Measurements from ENCODE around the gene SHROOM2. TPM values are rescaled to one million over a fixed set of nuclear protein-coding genes. Genes with fewer than 3 reads are reported as not detected.

The SHROOM2 gene
- total RNA-seq, 1 donor from 2014 or later = 2.1 TPM

- Histone ChIP-seq H3K4me1 (ENCODE audit: control insufficient read depth in 3 of 3, insufficient read depth in 3 of 3, low read length in 3 of 3) (no peaks in the 10 kb centered on the region), H3K36me3 (ENCODE audit: control insufficient read depth in 3 of 3, insufficient read depth in 3 of 3, low read length in 3 of 3) (no peaks in the 10 kb centered on the region), H3K27ac (ENCODE audit: low read depth, low read length) (no peak overlapping the region), H3K27me3 (ENCODE audit: control insufficient read depth in 3 of 3, insufficient read depth in 3 of 3, low read length in 3 of 3) (no peaks in the 10 kb centered on the region), H3K9me3 (ENCODE audit: control insufficient read depth in 3 of 3, low read length in 3 of 3) (peaks cover 0 to 2% (median 0%) of the 10 kb centered on the region in 3 donors), H3K9ac (ENCODE audit: low read depth in 1 of 3, low read length in 3 of 3) (no peak overlapping the region), H3K4me3 (ENCODE audit: low read length in 3 of 3) (no peak overlapping the region)
Measured at GRCh38 chrX:9887659-9888297, 101.5 kb downstream of the SHROOM2 start.

- Histone ChIP-seq H3K9me3 (ENCODE audit: control insufficient read depth in 3 of 3, low read length in 3 of 3) (peaks cover 0 to 2% (median 0%) of the 10 kb centered on the region in 3 donors), H3K4me1 (ENCODE audit: control insufficient read depth in 3 of 3, insufficient read depth in 3 of 3, low read length in 3 of 3) (no peaks in the 10 kb centered on the region), H3K27ac (ENCODE audit: low read depth, low read length) (no peak overlapping the region), H3K27me3 (ENCODE audit: control insufficient read depth in 3 of 3, insufficient read depth in 3 of 3, low read length in 3 of 3) (no peaks in the 10 kb centered on the region), H3K36me3 (ENCODE audit: control insufficient read depth in 3 of 3, insufficient read depth in 3 of 3, low read length in 3 of 3) (no peaks in the 10 kb centered on the region), H3K4me3 (ENCODE audit: low read length in 3 of 3) (no peak overlapping the region), H3K9ac (ENCODE audit: low read depth in 1 of 3, low read length in 3 of 3) (no peak overlapping the region)
Measured at GRCh38 chrX:9888953-9889470, 102.8 kb downstream of the SHROOM2 start.

GRCh38 chrX:9890681-9891091 lies 104.5 kb downstream of the SHROOM2 start:
- H3K4me1 ChIP-seq (ENCODE audit: control insufficient read depth in 3 of 3, insufficient read depth in 3 of 3, low read length in 3 of 3) = no peaks in the 10 kb centered on the region
- no peak overlapping the region for H3K9ac ChIP-seq (ENCODE audit: low read depth in 1 of 3, low read length in 3 of 3)
- H3K4me3 ChIP-seq (ENCODE audit: low read length in 3 of 3) = no peak overlapping the region
- H3K27ac ChIP-seq (ENCODE audit: low read depth, low read length) = no peak overlapping the region
- peaks cover 0 to 2% (median 0%) of the 10 kb centered on the region in 3 donors for H3K9me3 ChIP-seq (ENCODE audit: control insufficient read depth in 3 of 3, low read length in 3 of 3)
- H3K36me3 ChIP-seq (ENCODE audit: control insufficient read depth in 3 of 3, insufficient read depth in 3 of 3, low read length in 3 of 3) = no peaks in the 10 kb centered on the region
- no peaks in the 10 kb centered on the region for H3K27me3 ChIP-seq (ENCODE audit: control insufficient read depth in 3 of 3, insufficient read depth in 3 of 3, low read length in 3 of 3)

- Histone ChIP-seq H3K4me1 (ENCODE audit: control insufficient read depth in 3 of 3, insufficient read depth in 3 of 3, low read length in 3 of 3) (no peaks in the 10 kb centered on the region), H3K27me3 (ENCODE audit: control insufficient read depth in 3 of 3, insufficient read depth in 3 of 3, low read length in 3 of 3) (peaks cover 0 to 4% (median 0%) of the 10 kb centered on the region in 3 donors)
Measured at GRCh38 chrX:9895225-9895912, 109.1 kb downstream of the SHROOM2 start.

GRCh38 chrX:9897761-9898161 lies 111.5 kb downstream of the SHROOM2 start:
- Histone ChIP-seq H3K4me3 (ENCODE audit: low read length in 3 of 3) (no peak overlapping the region), H3K36me3 (ENCODE audit: control insufficient read depth in 3 of 3, insufficient read depth in 3 of 3, low read length in 3 of 3) (no peaks in the 10 kb centered on the region), H3K4me1 (ENCODE audit: control insufficient read depth in 3 of 3, insufficient read depth in 3 of 3, low read length in 3 of 3) (no peaks in the 10 kb centered on the region), H3K9me3 (ENCODE audit: control insufficient read depth in 3 of 3, low read length in 3 of 3) (no peaks in the 10 kb centered on the region), H3K27ac (ENCODE audit: low read depth, low read length) (no peak overlapping the region), H3K9ac (ENCODE audit: low read depth in 1 of 3, low read length in 3 of 3) (no peak overlapping the region), H3K27me3 (ENCODE audit: control insufficient read depth in 3 of 3, insufficient read depth in 3 of 3, low read length in 3 of 3) (peaks cover 0 to 4% (median 0%) of the 10 kb centered on the region in 3 donors)

More at GRCh38 chrX:9895225-9895912, 109.1 kb downstream of the SHROOM2 start:
- no peaks in the 10 kb centered on the region for H3K36me3 ChIP-seq (ENCODE audit: control insufficient read depth in 3 of 3, insufficient read depth in 3 of 3, low read length in 3 of 3)
- no peak overlapping the region for H3K4me3 ChIP-seq (ENCODE audit: low read length in 3 of 3)
- H3K9me3 ChIP-seq (ENCODE audit: control insufficient read depth in 3 of 3, low read length in 3 of 3) = peaks cover 0 to 2% (median 0%) of the 10 kb centered on the region in 3 donors
- H3K27ac ChIP-seq (ENCODE audit: low read depth, low read length) = no peak overlapping the region
- H3K9ac ChIP-seq (ENCODE audit: low read depth in 1 of 3, low read length in 3 of 3) = no peak overlapping the region

GRCh38 chrX:9899640-9900111 lies 113.4 kb downstream of the SHROOM2 start:
- Histone ChIP-seq H3K27me3 (ENCODE audit: control insufficient read depth in 3 of 3, insufficient read depth in 3 of 3, low read length in 3 of 3) (peaks cover 0 to 7% (median 0%) of the 10 kb centered on the region in 3 donors), H3K4me3 (ENCODE audit: low read length in 3 of 3) (no peak overlapping the region), H3K4me1 (ENCODE audit: control insufficient read depth in 3 of 3, insufficient read depth in 3 of 3, low read length in 3 of 3) (no peaks in the 10 kb centered on the region), H3K9ac (ENCODE audit: low read depth in 1 of 3, low read length in 3 of 3) (no peak overlapping the region), H3K27ac (ENCODE audit: low read depth, low read length) (no peak overlapping the region), H3K36me3 (ENCODE audit: control insufficient read depth in 3 of 3, insufficient read depth in 3 of 3, low read length in 3 of 3) (no peaks in the 10 kb centered on the region), H3K9me3 (ENCODE audit: control insufficient read depth in 3 of 3, low read length in 3 of 3) (no peaks in the 10 kb centered on the region)

- no peak overlapping the region for H3K4me3 ChIP-seq (ENCODE audit: low read length in 3 of 3)
- no peak overlapping the region for H3K27ac ChIP-seq (ENCODE audit: low read depth, low read length)
- H3K27me3 ChIP-seq (ENCODE audit: control insufficient read depth in 3 of 3, insufficient read depth in 3 of 3, low read length in 3 of 3) = peaks cover 0 to 7% (median 0%) of the 10 kb centered on the region in 3 donors
- no peak overlapping the region for H3K9ac ChIP-seq (ENCODE audit: low read depth in 1 of 3, low read length in 3 of 3)
- no peaks in the 10 kb centered on the region for H3K9me3 ChIP-seq (ENCODE audit: control insufficient read depth in 3 of 3, low read length in 3 of 3)
- no peaks in the 10 kb centered on the region for H3K36me3 ChIP-seq (ENCODE audit: control insufficient read depth in 3 of 3, insufficient read depth in 3 of 3, low read length in 3 of 3)
- H3K4me1 ChIP-seq (ENCODE audit: control insufficient read depth in 3 of 3, insufficient read depth in 3 of 3, low read length in 3 of 3) = no peaks in the 10 kb centered on the region
Measured at GRCh38 chrX:9902656-9903055, 116.4 kb downstream of the SHROOM2 start.

- H3K27ac ChIP-seq (ENCODE audit: low read depth, low read length) = no peak overlapping the region
- peaks cover 0 to 7% (median 0%) of the 10 kb centered on the region in 3 donors for H3K27me3 ChIP-seq (ENCODE audit: control insufficient read depth in 3 of 3, insufficient read depth in 3 of 3, low read length in 3 of 3)
- H3K9ac ChIP-seq (ENCODE audit: low read depth in 1 of 3, low read length in 3 of 3) = no peak overlapping the region
- no peak overlapping the region for H3K4me3 ChIP-seq (ENCODE audit: low read length in 3 of 3)
- H3K36me3 ChIP-seq (ENCODE audit: control insufficient read depth in 3 of 3, insufficient read depth in 3 of 3, low read length in 3 of 3) = no peaks in the 10 kb centered on the region
- H3K4me1 ChIP-seq (ENCODE audit: control insufficient read depth in 3 of 3, insufficient read depth in 3 of 3, low read length in 3 of 3) = no peaks in the 10 kb centered on the region
- H3K9me3 ChIP-seq (ENCODE audit: control insufficient read depth in 3 of 3, low read length in 3 of 3) = no peaks in the 10 kb centered on the region
Measured at GRCh38 chrX:9903146-9903545, 116.9 kb downstream of the SHROOM2 start.

- H3K27ac ChIP-seq (ENCODE audit: low read depth, low read length) = no peak overlapping the region
- H3K9ac ChIP-seq (ENCODE audit: low read depth in 1 of 3, low read length in 3 of 3) = no peak overlapping the region
Measured at GRCh38 chrX:9905288-9905687, 119.1 kb downstream of the SHROOM2 start.

GRCh38 chrX:9905721-9906120 lies 119.5 kb downstream of the SHROOM2 start:
- H3K9ac ChIP-seq (ENCODE audit: low read depth in 1 of 3, low read length in 3 of 3) = no peak overlapping the region
- no peaks in the 10 kb centered on the region for H3K9me3 ChIP-seq (ENCODE audit: control insufficient read depth in 3 of 3, low read length in 3 of 3)
- no peak overlapping the region for H3K27ac ChIP-seq (ENCODE audit: low read depth, low read length)
- no peak overlapping the region for H3K4me3 ChIP-seq (ENCODE audit: low read length in 3 of 3)
- peaks cover 0 to 3% (median 0%) of the 10 kb centered on the region in 3 donors for H3K27me3 ChIP-seq (ENCODE audit: control insufficient read depth in 3 of 3, insufficient read depth in 3 of 3, low read length in 3 of 3)
- H3K4me1 ChIP-seq (ENCODE audit: control insufficient read depth in 3 of 3, insufficient read depth in 3 of 3, low read length in 3 of 3) = no peaks in the 10 kb centered on the region
- H3K36me3 ChIP-seq (ENCODE audit: control insufficient read depth in 3 of 3, insufficient read depth in 3 of 3, low read length in 3 of 3) = no peaks in the 10 kb centered on the region

More at GRCh38 chrX:9905288-9905687, 119.1 kb downstream of the SHROOM2 start:
- no peak overlapping the region for H3K4me3 ChIP-seq (ENCODE audit: low read length in 3 of 3)
- no peaks in the 10 kb centered on the region for H3K36me3 ChIP-seq (ENCODE audit: control insufficient read depth in 3 of 3, insufficient read depth in 3 of 3, low read length in 3 of 3)
- H3K9me3 ChIP-seq (ENCODE audit: control insufficient read depth in 3 of 3, low read length in 3 of 3) = no peaks in the 10 kb centered on the region
- no peaks in the 10 kb centered on the region for H3K4me1 ChIP-seq (ENCODE audit: control insufficient read depth in 3 of 3, insufficient read depth in 3 of 3, low read length in 3 of 3)
- H3K27me3 ChIP-seq (ENCODE audit: control insufficient read depth in 3 of 3, insufficient read depth in 3 of 3, low read length in 3 of 3) = peaks cover 0 to 3% (median 0%) of the 10 kb centered on the region in 3 donors
